Loucy (cell line): ENCODE data around the gene REXO2.

Source experiments
- CTCF ChIP-seq: fragments of 200-600 bp; sonication (generic); conservative IDR thresholded peaks from 2 replicates; pipeline ENCODE4 v1.5.1; 2014; ENCODE audit warnings: mild to moderate bottlenecking, antibody characterized with exemption, low read length
- EZH2phosphoT487 ChIP-seq: fragments of 200-600 bp; IDR thresholded peaks from 2 replicates; pipeline ENCODE4 v1.6.1; 2018; ENCODE audit warnings: antibody characterized with exemption, mild to moderate bottlenecking, moderate library complexity, borderline replicate concordance

GRCh38 chr11:114496915-114497314 lies 57.6 kb downstream of the REXO2 start:
- TF ChIP-seq CTCF (no peak), EZH2phosphoT487 (no peak)
